ENCODE data around the gene GPR21.

The GPR21 gene

GRCh38 chr9:123061216-123061615, 27.7 kb downstream of the GPR21 start:
- no peaks in the 10 kb centered on the region for H3K9me3 ChIP-seq (ENCODE audit: control insufficient read depth in 2 of 2, low read length in 2 of 2)
- H3K4me1 ChIP-seq (ENCODE audit: control insufficient read depth in 2 of 2, insufficient read depth in 2 of 2, low read length in 2 of 2) = no peaks in the 10 kb centered on the region
- H3K27me3 ChIP-seq (ENCODE audit: control insufficient read depth in 2 of 2, insufficient read depth in 2 of 2, low read length in 2 of 2) = no peaks in the 10 kb centered on the region
- peaks cover 11 to 16% of the 10 kb centered on the region in 2 donors for H3K36me3 ChIP-seq (ENCODE audit: control insufficient read depth in 2 of 2, insufficient read depth in 2 of 2, low read length in 2 of 2)
- H3K9ac ChIP-seq (ENCODE audit: low read depth in 1 of 2, low read length in 2 of 2) = no peak overlapping the region
- no peak overlapping the region for H3K4me3 ChIP-seq (ENCODE audit: low read length in 2 of 2)
- H3K27ac ChIP-seq (ENCODE audit: low read depth in 2 of 2, low read length in 2 of 2) = no peak overlapping the region

DNA sequence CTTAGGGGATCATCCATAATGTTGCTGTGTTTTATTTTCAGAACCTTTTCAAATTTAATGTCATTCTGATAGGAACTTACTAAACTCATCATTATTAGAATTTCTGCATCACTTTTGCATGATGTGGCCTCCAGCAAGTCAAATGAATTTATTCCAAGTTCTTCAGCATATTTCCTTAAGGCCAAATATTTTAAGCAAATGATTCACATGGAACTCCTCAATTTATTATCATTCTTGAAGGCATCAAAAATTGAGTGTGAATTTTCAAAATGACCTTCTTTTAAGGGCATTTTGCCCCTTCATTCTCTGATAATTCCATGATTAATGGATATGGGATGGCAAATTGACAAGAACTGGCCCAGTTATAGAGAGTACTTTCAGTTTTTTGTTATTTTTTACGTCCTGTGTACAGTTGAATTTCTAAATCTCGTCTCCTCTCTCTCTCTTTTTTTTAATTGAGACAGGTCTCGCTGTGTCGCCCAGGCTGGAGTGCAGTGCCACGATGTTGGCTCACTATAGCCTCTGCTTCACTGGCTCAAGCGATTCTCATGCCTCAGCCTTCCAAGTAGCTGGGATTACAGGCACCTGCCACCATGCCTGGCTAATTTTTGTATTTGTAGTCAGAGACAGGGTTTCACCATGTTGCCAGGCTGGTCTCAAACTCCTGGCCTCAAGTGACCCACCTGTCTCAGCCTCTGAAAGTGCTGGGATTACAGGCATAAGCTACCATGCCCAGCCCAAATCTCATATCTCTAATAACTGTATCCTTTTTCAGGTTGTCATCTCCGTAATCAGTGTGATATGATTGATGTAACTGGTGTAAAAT, 29.1 kb downstream of the GPR21 start:
- H3K27me3 ChIP-seq (ENCODE audit: control insufficient read depth in 2 of 2, insufficient read depth in 2 of 2, low read length in 2 of 2) = no peaks in the 10 kb centered on the region
- peaks cover 22 to 29% of the 10 kb centered on the region in 2 donors for H3K36me3 ChIP-seq (ENCODE audit: control insufficient read depth in 2 of 2, insufficient read depth in 2 of 2, low read length in 2 of 2)
- H3K4me3 ChIP-seq (ENCODE audit: low read length in 2 of 2) = no peak overlapping the region
- no peaks in the 10 kb centered on the region for H3K9me3 ChIP-seq (ENCODE audit: control insufficient read depth in 2 of 2, low read length in 2 of 2)
- no peaks in the 10 kb centered on the region for H3K4me1 ChIP-seq (ENCODE audit: control insufficient read depth in 2 of 2, insufficient read depth in 2 of 2, low read length in 2 of 2)
- H3K27ac ChIP-seq (ENCODE audit: low read depth in 2 of 2, low read length in 2 of 2) = no peak overlapping the region
- H3K9ac ChIP-seq (ENCODE audit: low read depth in 1 of 2, low read length in 2 of 2) = no peak overlapping the region

DNA sequence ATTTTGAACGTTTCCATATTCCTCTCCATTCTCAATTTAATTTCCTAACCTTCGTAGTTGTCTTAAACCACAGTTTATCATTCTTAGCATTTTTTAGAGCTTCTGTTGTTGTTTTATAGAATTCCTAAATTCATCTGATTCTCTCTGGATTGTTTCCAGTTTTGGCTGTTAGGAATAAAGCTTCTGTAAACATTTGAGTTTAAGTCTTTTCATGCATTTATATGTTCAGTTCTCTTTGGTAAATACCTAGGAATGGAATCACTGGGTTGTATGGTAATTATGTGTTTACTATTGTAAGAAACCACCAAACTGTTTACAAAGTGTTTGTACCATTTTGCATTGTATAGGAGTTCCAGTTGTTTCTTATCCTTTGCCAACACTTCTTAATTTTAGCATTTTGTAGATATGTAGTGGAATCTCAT, 29.7 kb downstream of the GPR21 start:
- Histone ChIP-seq H3K4me3 (ENCODE audit: low read length in 2 of 2) (no peak overlapping the region), H3K9me3 (ENCODE audit: control insufficient read depth in 2 of 2, low read length in 2 of 2) (no peaks in the 10 kb centered on the region), H3K9ac (ENCODE audit: low read depth in 1 of 2, low read length in 2 of 2) (no peak overlapping the region), H3K4me1 (ENCODE audit: control insufficient read depth in 2 of 2, insufficient read depth in 2 of 2, low read length in 2 of 2) (no peaks in the 10 kb centered on the region), H3K27ac (ENCODE audit: low read depth in 2 of 2, low read length in 2 of 2) (no peak overlapping the region), H3K36me3 (ENCODE audit: control insufficient read depth in 2 of 2, insufficient read depth in 2 of 2, low read length in 2 of 2) (peaks cover 25 to 29% of the 10 kb centered on the region in 2 donors), H3K27me3 (ENCODE audit: control insufficient read depth in 2 of 2, insufficient read depth in 2 of 2, low read length in 2 of 2) (no peaks in the 10 kb centered on the region)

DNA sequence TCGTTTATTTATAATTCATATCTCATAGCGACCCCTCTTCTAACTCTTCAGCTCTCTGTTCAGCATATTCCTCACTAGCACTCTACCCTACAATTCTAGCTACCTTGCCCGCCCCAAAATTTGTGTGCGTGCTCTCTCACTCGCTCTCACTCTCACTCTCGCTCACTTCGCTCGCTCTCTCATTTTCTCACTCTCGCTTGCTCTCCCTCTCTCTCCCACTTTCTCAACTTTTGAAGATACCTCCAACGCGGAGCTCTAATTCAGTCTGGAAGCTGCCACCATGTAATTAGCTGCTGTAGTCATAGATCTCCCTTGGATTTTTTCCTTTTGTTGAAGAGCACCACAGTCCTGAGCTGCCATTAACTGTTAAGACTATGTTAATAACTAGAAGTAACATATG, 30.4 kb downstream of the GPR21 start:
- Histone ChIP-seq H3K4me1 (ENCODE audit: control insufficient read depth in 2 of 2, insufficient read depth in 2 of 2, low read length in 2 of 2) (no peaks in the 10 kb centered on the region), H3K36me3 (ENCODE audit: control insufficient read depth in 2 of 2, insufficient read depth in 2 of 2, low read length in 2 of 2) (peaks cover 25 to 31% of the 10 kb centered on the region in 2 donors), H3K27ac (ENCODE audit: low read depth in 2 of 2, low read length in 2 of 2) (no peak overlapping the region), H3K4me3 (ENCODE audit: low read length in 2 of 2) (no peak overlapping the region), H3K27me3 (ENCODE audit: control insufficient read depth in 2 of 2, insufficient read depth in 2 of 2, low read length in 2 of 2) (no peaks in the 10 kb centered on the region), H3K9me3 (ENCODE audit: control insufficient read depth in 2 of 2, low read length in 2 of 2) (no peaks in the 10 kb centered on the region), H3K9ac (ENCODE audit: low read depth in 1 of 2, low read length in 2 of 2) (no peak overlapping the region)

DNA sequence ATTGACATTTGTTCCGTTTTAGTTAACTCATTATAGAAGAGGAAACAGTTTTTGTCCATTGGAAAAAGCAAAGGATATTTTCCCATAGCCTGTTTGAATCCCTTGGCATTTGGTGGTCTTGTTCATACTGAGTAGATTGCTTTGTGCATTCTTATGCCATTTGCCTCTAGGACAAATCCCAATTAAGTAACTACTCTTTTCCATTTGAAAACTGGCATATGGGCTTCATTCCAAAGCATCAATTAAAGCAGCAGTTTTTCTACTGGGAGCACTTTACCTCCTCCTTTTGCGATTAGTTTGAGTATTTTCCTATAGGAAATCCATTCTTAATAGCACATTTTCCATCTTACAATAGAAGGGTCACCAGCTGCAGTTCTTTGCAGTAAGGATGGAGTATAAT, 31.2 kb downstream of the GPR21 start:
- Histone ChIP-seq H3K36me3 (ENCODE audit: control insufficient read depth in 2 of 2, insufficient read depth in 2 of 2, low read length in 2 of 2) (peaks cover 27 to 31% of the 10 kb centered on the region in 2 donors), H3K27me3 (ENCODE audit: control insufficient read depth in 2 of 2, insufficient read depth in 2 of 2, low read length in 2 of 2) (no peaks in the 10 kb centered on the region), H3K27ac (ENCODE audit: low read depth in 2 of 2, low read length in 2 of 2) (no peak overlapping the region), H3K9me3 (ENCODE audit: control insufficient read depth in 2 of 2, low read length in 2 of 2) (no peaks in the 10 kb centered on the region), H3K9ac (ENCODE audit: low read depth in 1 of 2, low read length in 2 of 2) (no peak overlapping the region), H3K4me3 (ENCODE audit: low read length in 2 of 2) (no peak overlapping the region), H3K4me1 (ENCODE audit: control insufficient read depth in 2 of 2, insufficient read depth in 2 of 2, low read length in 2 of 2) (no peaks in the 10 kb centered on the region)

GRCh38 chr9:123065196-123065595, 31.7 kb downstream of the GPR21 start:
- Histone ChIP-seq H3K36me3 (ENCODE audit: control insufficient read depth in 2 of 2, insufficient read depth in 2 of 2, low read length in 2 of 2) (peaks cover 31 to 34% of the 10 kb centered on the region in 2 donors), H3K9ac (ENCODE audit: low read depth in 1 of 2, low read length in 2 of 2) (no peak overlapping the region), H3K9me3 (ENCODE audit: control insufficient read depth in 2 of 2, low read length in 2 of 2) (no peaks in the 10 kb centered on the region), H3K4me3 (ENCODE audit: low read length in 2 of 2) (no peak overlapping the region), H3K27me3 (ENCODE audit: control insufficient read depth in 2 of 2, insufficient read depth in 2 of 2, low read length in 2 of 2) (no peaks in the 10 kb centered on the region), H3K4me1 (ENCODE audit: control insufficient read depth in 2 of 2, insufficient read depth in 2 of 2, low read length in 2 of 2) (no peaks in the 10 kb centered on the region), H3K27ac (ENCODE audit: low read depth in 2 of 2, low read length in 2 of 2) (no peak overlapping the region)

- Histone ChIP-seq H3K36me3 (ENCODE audit: control insufficient read depth in 2 of 2, insufficient read depth in 2 of 2, low read length in 2 of 2) (peaks cover 31 to 44% of the 10 kb centered on the region in 2 donors), H3K9ac (ENCODE audit: low read depth in 1 of 2, low read length in 2 of 2) (no peak overlapping the region), H3K4me3 (ENCODE audit: low read length in 2 of 2) (no peak overlapping the region), H3K9me3 (ENCODE audit: control insufficient read depth in 2 of 2, low read length in 2 of 2) (no peaks in the 10 kb centered on the region), H3K4me1 (ENCODE audit: control insufficient read depth in 2 of 2, insufficient read depth in 2 of 2, low read length in 2 of 2) (no peaks in the 10 kb centered on the region), H3K27ac (ENCODE audit: low read depth in 2 of 2, low read length in 2 of 2) (no peak overlapping the region), H3K27me3 (ENCODE audit: control insufficient read depth in 2 of 2, insufficient read depth in 2 of 2, low read length in 2 of 2) (no peaks in the 10 kb centered on the region)
These were observed 33.7 kb downstream of the GPR21 start for GRCh38 chr9:123067136-123067535.

DNA sequence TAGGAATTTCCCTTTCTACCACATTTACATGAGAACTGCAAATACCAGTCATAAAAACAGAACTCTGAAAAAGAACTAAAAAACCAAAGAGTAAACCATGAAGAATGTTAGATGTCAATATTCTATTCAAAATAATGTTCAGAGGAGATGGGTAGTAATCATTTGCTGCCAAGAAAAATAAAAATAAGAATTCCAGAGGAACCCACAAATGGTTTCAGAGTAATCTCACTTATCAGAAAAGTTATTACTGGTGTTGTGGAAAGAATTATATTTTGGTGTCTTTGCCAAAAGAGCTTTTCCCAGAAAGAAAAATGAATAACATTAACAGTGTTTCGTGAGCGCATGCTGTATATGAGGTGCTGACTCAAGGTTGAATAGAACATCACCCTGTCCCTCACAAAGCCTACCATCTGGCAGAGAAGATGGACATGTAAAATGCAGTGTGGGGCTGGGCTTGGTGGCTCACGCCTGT, 35.6 kb downstream of the GPR21 start:
- H3K27ac ChIP-seq (ENCODE audit: low read depth in 2 of 2, low read length in 2 of 2) = no peak overlapping the region

DNA sequence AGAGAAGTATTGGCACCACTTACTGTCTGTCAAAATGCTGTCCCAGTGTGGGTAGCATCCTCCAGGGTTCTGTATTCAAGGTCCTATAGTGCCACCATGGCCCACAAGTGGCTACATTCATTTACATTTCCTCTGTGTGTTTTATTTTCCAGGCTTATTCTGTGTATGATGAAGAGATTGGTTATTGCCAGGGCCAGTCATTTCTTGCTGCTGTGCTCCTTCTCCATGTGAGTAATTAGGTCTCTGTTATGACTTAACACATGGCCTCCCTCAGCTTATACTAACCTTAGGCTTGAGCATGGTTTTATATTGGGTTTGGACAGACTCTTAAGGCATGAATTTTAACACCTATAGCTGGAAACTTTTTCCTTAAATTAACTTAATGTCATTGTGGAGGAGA, 36.7 kb downstream of the GPR21 start:
- Histone ChIP-seq H3K4me1 (ENCODE audit: control insufficient read depth in 2 of 2, insufficient read depth in 2 of 2, low read length in 2 of 2) (no peaks in the 10 kb centered on the region), H3K27ac (ENCODE audit: low read depth in 2 of 2, low read length in 2 of 2) (no peak overlapping the region), H3K36me3 (ENCODE audit: control insufficient read depth in 2 of 2, insufficient read depth in 2 of 2, low read length in 2 of 2) (peaks cover 33 to 60% of the 10 kb centered on the region in 2 donors), H3K9ac (ENCODE audit: low read depth in 1 of 2, low read length in 2 of 2) (no peak overlapping the region), H3K9me3 (ENCODE audit: control insufficient read depth in 2 of 2, low read length in 2 of 2) (no peaks in the 10 kb centered on the region), H3K27me3 (ENCODE audit: control insufficient read depth in 2 of 2, insufficient read depth in 2 of 2, low read length in 2 of 2) (no peaks in the 10 kb centered on the region), H3K4me3 (ENCODE audit: low read length in 2 of 2) (no peak overlapping the region)

More for the DNA sequence above, 35.6 kb downstream of the GPR21 start:
- Histone ChIP-seq H3K36me3 (ENCODE audit: control insufficient read depth in 2 of 2, insufficient read depth in 2 of 2, low read length in 2 of 2) (peaks cover 37 to 58% of the 10 kb centered on the region in 2 donors), H3K4me3 (ENCODE audit: low read length in 2 of 2) (no peak overlapping the region), H3K9me3 (ENCODE audit: control insufficient read depth in 2 of 2, low read length in 2 of 2) (no peaks in the 10 kb centered on the region), H3K4me1 (ENCODE audit: control insufficient read depth in 2 of 2, insufficient read depth in 2 of 2, low read length in 2 of 2) (no peaks in the 10 kb centered on the region), H3K27me3 (ENCODE audit: control insufficient read depth in 2 of 2, insufficient read depth in 2 of 2, low read length in 2 of 2) (no peaks in the 10 kb centered on the region), H3K9ac (ENCODE audit: low read depth in 1 of 2, low read length in 2 of 2) (no peak overlapping the region)

- Histone ChIP-seq H3K4me1 (ENCODE audit: control insufficient read depth in 2 of 2, insufficient read depth in 2 of 2, low read length in 2 of 2) (no peaks in the 10 kb centered on the region), H3K9ac (ENCODE audit: low read depth in 1 of 2, low read length in 2 of 2) (no peak overlapping the region), H3K27ac (ENCODE audit: low read depth in 2 of 2, low read length in 2 of 2) (no peak overlapping the region), H3K4me3 (ENCODE audit: low read length in 2 of 2) (no peak overlapping the region), H3K36me3 (ENCODE audit: control insufficient read depth in 2 of 2, insufficient read depth in 2 of 2, low read length in 2 of 2) (peaks cover 25 to 42% of the 10 kb centered on the region in 2 donors), H3K27me3 (ENCODE audit: control insufficient read depth in 2 of 2, insufficient read depth in 2 of 2, low read length in 2 of 2) (no peaks in the 10 kb centered on the region), H3K9me3 (ENCODE audit: control insufficient read depth in 2 of 2, low read length in 2 of 2) (no peaks in the 10 kb centered on the region)
These were observed 39.0 kb downstream of the GPR21 start for GRCh38 chr9:123072407-123072995.

Measured in mucosa of rectum (tissue), 2 donors.